Nephron progenitor cell (in vitro differentiated cells): Measurements from ENCODE around the gene BRINP1.

ENCODE experiments used
- DNase-seq: peaks from one replicate; pipeline ENCODE4 v3.0.0; 2021
- H3K27ac Mint-ChIP-seq: 2 replicates; pipeline ENCODE4 v1.8.0; 2021; ENCODE audit warnings: mild to moderate bottlenecking, moderate library complexity, mixed read lengths
- H3K27me3 Mint-ChIP-seq: 2 replicates; pipeline ENCODE4 v1.8.0; 2021; ENCODE audit warnings: mild to moderate bottlenecking, low read depth, mixed read lengths; ENCODE audit not compliant: poor library complexity
- H3K36me3 Mint-ChIP-seq: 2 replicates; pipeline ENCODE4 v1.8.0; 2021; ENCODE audit warnings: low read depth, mixed read lengths
- H3K4me1 Mint-ChIP-seq: 2 replicates; pipeline ENCODE4 v1.8.0; 2021; ENCODE audit warnings: mixed read lengths
- H3K4me3 Mint-ChIP-seq: 2 replicates; pipeline ENCODE4 v1.8.0; 2021; ENCODE audit warnings: mild to moderate bottlenecking, moderate library complexity, mixed read lengths
- H3K9me3 Mint-ChIP-seq: 2 replicates; pipeline ENCODE4 v1.8.0; 2021; ENCODE audit warnings: mild to moderate bottlenecking, moderate library complexity, mixed read lengths
- TF ChIP-seq, protein P1 (sequence below): fragments of 200-600 bp; sonication (generic); IDR thresholded peaks from 2 replicates; pipeline ENCODE4 v1.5.0; 2021; ENCODE audit warnings: antibody characterized with exemption

Gene BRINP1, protein sequence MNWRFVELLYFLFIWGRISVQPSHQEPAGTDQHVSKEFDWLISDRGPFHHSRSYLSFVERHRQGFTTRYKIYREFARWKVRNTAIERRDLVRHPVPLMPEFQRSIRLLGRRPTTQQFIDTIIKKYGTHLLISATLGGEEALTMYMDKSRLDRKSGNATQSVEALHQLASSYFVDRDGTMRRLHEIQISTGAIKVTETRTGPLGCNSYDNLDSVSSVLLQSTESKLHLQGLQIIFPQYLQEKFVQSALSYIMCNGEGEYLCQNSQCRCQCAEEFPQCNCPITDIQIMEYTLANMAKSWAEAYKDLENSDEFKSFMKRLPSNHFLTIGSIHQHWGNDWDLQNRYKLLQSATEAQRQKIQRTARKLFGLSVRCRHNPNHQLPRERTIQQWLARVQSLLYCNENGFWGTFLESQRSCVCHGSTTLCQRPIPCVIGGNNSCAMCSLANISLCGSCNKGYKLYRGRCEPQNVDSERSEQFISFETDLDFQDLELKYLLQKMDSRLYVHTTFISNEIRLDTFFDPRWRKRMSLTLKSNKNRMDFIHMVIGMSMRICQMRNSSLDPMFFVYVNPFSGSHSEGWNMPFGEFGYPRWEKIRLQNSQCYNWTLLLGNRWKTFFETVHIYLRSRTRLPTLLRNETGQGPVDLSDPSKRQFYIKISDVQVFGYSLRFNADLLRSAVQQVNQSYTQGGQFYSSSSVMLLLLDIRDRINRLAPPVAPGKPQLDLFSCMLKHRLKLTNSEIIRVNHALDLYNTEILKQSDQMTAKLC

DNA sequence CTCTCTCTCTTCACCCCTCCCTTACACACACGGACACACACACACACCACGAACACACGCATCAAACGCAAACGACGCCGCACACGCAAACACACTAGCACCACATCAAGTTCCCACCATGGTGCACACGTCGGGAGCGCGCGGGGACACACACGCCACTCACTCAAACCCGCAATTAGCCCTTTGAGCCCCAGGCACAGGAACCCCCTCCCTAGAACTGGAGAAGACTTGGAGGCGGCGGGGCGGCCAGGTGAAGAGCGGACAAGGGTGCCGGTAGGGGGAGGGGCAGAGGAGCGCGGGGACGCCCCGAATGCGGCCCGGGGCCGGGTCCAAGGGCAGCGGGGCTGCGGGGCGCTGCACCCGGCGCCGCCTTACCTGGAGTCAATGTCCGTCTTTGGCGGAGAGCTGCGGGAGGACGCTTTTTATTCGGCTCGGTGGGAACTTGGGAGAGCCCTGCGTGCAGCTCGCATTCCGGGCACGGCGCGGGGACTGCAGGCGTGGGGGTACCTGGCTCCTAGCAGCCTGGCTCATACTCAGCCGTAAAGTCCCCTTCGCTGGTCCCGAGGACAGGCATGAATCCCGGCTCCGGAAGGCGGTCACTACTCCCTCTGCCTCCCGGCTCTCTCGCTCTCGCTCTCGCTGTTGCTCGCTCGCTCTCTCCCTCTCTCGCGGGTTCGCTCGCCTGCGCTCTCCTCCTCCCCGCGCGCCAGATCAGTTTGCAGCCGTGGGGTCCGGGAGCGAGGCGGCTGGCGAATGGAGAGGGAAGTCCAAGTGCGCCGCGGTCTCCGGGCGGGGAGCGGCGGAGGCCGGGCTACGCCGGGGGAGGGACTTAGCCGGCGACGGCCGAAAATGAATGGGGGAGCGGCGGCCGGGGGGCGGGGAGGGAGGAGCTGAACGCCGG, at the start of gene BRINP1:
TSS of gene BRINP1 (minus strand) at position 755 of the 901 bp plus-strand sequence. CDS start 56,080 bp downstream, outside the sequence.
- peaks cover 62% of the 10 kb centered on the region for H3K27me3 Mint-ChIP-seq
- no peaks in the 10 kb centered on the region for H3K36me3 Mint-ChIP-seq
- H3K9me3 Mint-ChIP-seq, result no peaks in the 10 kb centered on the region
- H3K4me1 Mint-ChIP-seq, result peaks cover 33% of the 10 kb centered on the region
- TF ChIP-seq, protein P1, sequence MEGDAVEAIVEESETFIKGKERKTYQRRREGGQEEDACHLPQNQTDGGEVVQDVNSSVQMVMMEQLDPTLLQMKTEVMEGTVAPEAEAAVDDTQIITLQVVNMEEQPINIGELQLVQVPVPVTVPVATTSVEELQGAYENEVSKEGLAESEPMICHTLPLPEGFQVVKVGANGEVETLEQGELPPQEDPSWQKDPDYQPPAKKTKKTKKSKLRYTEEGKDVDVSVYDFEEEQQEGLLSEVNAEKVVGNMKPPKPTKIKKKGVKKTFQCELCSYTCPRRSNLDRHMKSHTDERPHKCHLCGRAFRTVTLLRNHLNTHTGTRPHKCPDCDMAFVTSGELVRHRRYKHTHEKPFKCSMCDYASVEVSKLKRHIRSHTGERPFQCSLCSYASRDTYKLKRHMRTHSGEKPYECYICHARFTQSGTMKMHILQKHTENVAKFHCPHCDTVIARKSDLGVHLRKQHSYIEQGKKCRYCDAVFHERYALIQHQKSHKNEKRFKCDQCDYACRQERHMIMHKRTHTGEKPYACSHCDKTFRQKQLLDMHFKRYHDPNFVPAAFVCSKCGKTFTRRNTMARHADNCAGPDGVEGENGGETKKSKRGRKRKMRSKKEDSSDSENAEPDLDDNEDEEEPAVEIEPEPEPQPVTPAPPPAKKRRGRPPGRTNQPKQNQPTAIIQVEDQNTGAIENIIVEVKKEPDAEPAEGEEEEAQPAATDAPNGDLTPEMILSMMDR, result no peak
- peak within 1 kb of the TSS; percentile 95 for H3K4me3 Mint-ChIP-seq
- no peak within 1 kb of the TSS for H3K27ac Mint-ChIP-seq
- DNase-seq, result peak; percentile 84

DNA sequence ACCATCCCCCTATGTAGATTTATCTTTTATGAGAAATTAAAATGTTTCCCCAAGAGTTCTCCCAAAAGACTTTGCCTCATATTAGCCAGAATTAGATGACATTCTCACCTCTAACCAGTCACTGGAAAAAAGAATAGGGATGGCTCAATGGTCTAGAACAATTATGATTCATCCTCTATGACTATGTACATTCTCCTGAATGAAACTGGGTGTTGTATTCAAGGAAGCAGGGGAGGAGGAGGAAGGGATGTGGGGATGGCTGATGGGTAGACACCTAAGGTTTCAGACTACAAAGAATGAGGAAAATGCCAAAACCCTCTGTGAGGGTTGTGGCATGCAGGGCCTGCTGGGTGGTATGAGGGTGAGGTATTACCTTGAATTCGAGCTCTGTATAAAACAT, 49.5 kb upstream of the BRINP1 start:
- TF ChIP-seq, protein P1, result no peak
- no peak overlapping the region for H3K4me3 Mint-ChIP-seq
- peaks cover 23% of the 10 kb centered on the region for H3K27me3 Mint-ChIP-seq
- H3K9me3 Mint-ChIP-seq, result no peaks in the 10 kb centered on the region
- no peak for DNase-seq
- no peaks in the 10 kb centered on the region for H3K4me1 Mint-ChIP-seq
- no peaks in the 10 kb centered on the region for H3K36me3 Mint-ChIP-seq
- H3K27ac Mint-ChIP-seq, result no peak overlapping the region

DNA sequence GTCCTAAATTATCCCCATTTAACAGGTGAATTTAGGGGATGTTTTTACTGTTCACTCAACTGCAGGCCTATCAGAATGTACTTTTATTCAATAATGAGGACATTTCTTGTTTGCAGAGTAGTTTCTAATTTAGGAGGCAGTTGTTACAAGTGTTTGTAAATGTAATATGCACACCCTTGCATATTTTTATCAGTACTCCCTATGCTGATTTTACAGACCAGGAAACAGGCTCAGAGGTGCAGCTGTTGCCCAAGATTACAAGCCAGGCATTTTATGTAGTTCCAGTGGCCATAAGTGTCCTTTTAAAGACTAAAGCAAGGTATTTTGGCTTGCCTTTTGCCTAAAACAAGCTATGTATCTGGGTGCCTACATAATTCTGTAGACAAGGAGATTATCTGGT, 47.6 kb upstream of the BRINP1 start:
- no peaks in the 10 kb centered on the region for H3K4me1 Mint-ChIP-seq

DNA sequence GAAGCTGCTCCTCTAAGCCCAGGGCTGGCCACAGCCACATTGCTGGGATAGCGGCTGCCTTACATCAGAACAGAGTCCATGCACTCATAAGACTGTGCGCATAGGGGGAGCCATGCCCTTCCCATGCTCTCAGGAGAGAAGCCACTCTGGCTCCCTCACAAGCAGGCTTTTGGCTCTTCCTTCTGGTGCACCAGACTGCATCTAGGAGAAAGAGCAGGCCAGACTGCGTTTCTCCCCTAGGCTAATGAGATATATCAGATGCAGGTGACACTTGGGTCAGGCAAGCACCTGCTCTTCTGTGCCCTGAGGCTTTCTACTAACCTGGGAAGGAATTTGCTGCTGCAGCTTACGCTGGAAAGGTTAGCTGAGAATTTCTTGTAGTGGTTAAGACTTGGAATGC, 43.2 kb upstream of the BRINP1 start:
- no peaks in the 10 kb centered on the region for H3K4me1 Mint-ChIP-seq
- no peak for DNase-seq
- H3K4me3 Mint-ChIP-seq, result no peak overlapping the region
- peaks cover 7% of the 10 kb centered on the region for H3K27me3 Mint-ChIP-seq
- no peaks in the 10 kb centered on the region for H3K36me3 Mint-ChIP-seq
- no peak overlapping the region for H3K27ac Mint-ChIP-seq
- H3K9me3 Mint-ChIP-seq, result no peaks in the 10 kb centered on the region
- TF ChIP-seq, protein P1, result no peak

More for the DNA sequence above, 47.6 kb upstream of the BRINP1 start:
- Mint-ChIP-seq H3K27me3 (peaks cover 23% of the 10 kb centered on the region), H3K9me3 (no peaks in the 10 kb centered on the region), H3K36me3 (no peaks in the 10 kb centered on the region), H3K4me3 (no peak overlapping the region), H3K27ac (no peak overlapping the region)
- TF ChIP-seq, protein P1, result no peak
- no peak for DNase-seq

DNA sequence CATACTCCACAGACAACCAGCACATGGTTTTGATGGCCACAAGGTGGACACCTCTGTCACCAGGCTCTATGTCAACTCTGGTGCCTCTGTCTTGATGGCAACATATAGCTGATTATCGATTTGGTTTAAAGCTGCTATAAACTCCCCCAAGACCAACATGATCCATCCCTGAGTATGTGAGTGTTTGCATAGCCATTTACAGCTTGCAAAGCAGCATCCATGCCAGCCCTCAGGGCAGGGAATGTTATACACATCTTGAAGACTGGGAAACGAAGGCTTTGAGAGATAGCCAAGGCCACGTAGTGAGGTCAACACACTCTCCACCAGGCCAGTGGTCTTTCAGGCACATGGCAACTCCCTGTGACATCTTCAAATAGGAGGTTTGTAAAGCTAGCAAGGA, 40.3 kb upstream of the BRINP1 start:
- no peaks in the 10 kb centered on the region for H3K9me3 Mint-ChIP-seq
- H3K4me3 Mint-ChIP-seq, result no peak overlapping the region
- H3K27me3 Mint-ChIP-seq, result peaks cover 4% of the 10 kb centered on the region

More for the DNA sequence above, 40.3 kb upstream of the BRINP1 start:
- no peak for DNase-seq
- Mint-ChIP-seq H3K4me1 (no peaks in the 10 kb centered on the region), H3K36me3 (no peaks in the 10 kb centered on the region), H3K27ac (no peak overlapping the region)
- TF ChIP-seq, protein P1, result no peak
